Neutrophil (primary cell): ENCODE measurements around the gene GPC6.

ENCODE experiments used
- H3K27ac ChIP-seq: fragments of 200-600 bp; sonication (generic); 2 replicates; pipeline ENCODE4 v1.5.1; 2016; ENCODE audit warnings: mild to moderate bottlenecking, moderate library complexity
- H3K27me3 ChIP-seq: fragments of 200-600 bp; sonication (generic); 2 replicates; pipeline ENCODE4 v1.6.0; 2016; ENCODE audit warnings: mild to moderate bottlenecking
- H3K36me3 ChIP-seq: fragments of 200-600 bp; sonication (generic); 2 replicates; pipeline ENCODE4 v1.5.1; 2017
- H3K4me1 ChIP-seq, 2 experiments: fragments of 200-600 bp in 1 of 2; sonication (generic) in 1 of 2; 1 replicate in 1 of 2; 2 replicates in 1 of 2; pipeline versions ENCODE4 v1.5.1 to v1.6.1; 2013 to 2016; ENCODE audit warnings: low read depth in 1 of 2, low read length in 1 of 2, mild to moderate bottlenecking in 1 of 2, moderate library complexity in 1 of 2; ENCODE audit not compliant: control insufficient read depth in 1 of 2, insufficient read depth in 1 of 2
- H3K4me3 ChIP-seq, 2 experiments: fragments of 200-600 bp in 1 of 2; sonication (generic) in 1 of 2; 1 replicate in 1 of 2; 2 replicates in 1 of 2; pipeline ENCODE4 v1.5.1; 2013 to 2016; ENCODE audit warnings: low read depth in 1 of 2, low read length in 1 of 2, mild to moderate bottlenecking in 1 of 2, moderate library complexity in 1 of 2
- H3K9me3 ChIP-seq: fragments of 200-600 bp; sonication (generic); 2 replicates; pipeline ENCODE4 v1.5.1; 2016
- CTCF ChIP-seq: fragments of 200-600 bp; sonication (generic); IDR thresholded peaks from 2 replicates; pipeline ENCODE4 v1.5.1; 2016; ENCODE audit warnings: antibody characterized with exemption

Gene GPC6

GRCh38 chr13:93517658-93518057 is 291.1 kb downstream of the GPC6 start:
- H3K4me3 ChIP-seq, result no peak overlapping the region
- no peak for TF ChIP-seq CTCF
- H3K27ac ChIP-seq, result no peak overlapping the region
- no peaks in the 10 kb centered on the region for H3K4me1 ChIP-seq
- no peaks in the 10 kb centered on the region for H3K27me3 ChIP-seq
- no peaks in the 10 kb centered on the region for H3K36me3 ChIP-seq
- no peaks in the 10 kb centered on the region for H3K9me3 ChIP-seq

GRCh38 chr13:93521307-93521706 is 294.7 kb downstream of the GPC6 start:
- Histone ChIP-seq H3K4me3 (no peak overlapping the region), H3K4me1 (no peaks in the 10 kb centered on the region), H3K36me3 (no peaks in the 10 kb centered on the region), H3K9me3 (no peaks in the 10 kb centered on the region), H3K27me3 (no peaks in the 10 kb centered on the region), H3K27ac (no peak overlapping the region)
- TF ChIP-seq CTCF, result no peak

GRCh38 chr13:93522501-93522900 is 295.9 kb downstream of the GPC6 start:
- no peaks in the 10 kb centered on the region for H3K27me3 ChIP-seq
- H3K4me3 ChIP-seq, result no peak overlapping the region
- no peaks in the 10 kb centered on the region for H3K36me3 ChIP-seq
- H3K4me1 ChIP-seq, result no peaks in the 10 kb centered on the region
- H3K27ac ChIP-seq, result no peak overlapping the region
- no peaks in the 10 kb centered on the region for H3K9me3 ChIP-seq
- TF ChIP-seq CTCF, result no peak

- Histone ChIP-seq H3K4me1 (no peaks in the 10 kb centered on the region), H3K27me3 (no peaks in the 10 kb centered on the region), H3K27ac (no peak overlapping the region), H3K4me3 (no peak overlapping the region), H3K36me3 (no peaks in the 10 kb centered on the region), H3K9me3 (no peaks in the 10 kb centered on the region)
- no peak for TF ChIP-seq CTCF
Observed at GRCh38 chr13:93525087-93525486, 298.5 kb downstream of the GPC6 start.

- Histone ChIP-seq H3K27ac (no peak overlapping the region), H3K9me3 (no peaks in the 10 kb centered on the region), H3K36me3 (no peaks in the 10 kb centered on the region)
Observed at GRCh38 chr13:93527748-93528297, 301.2 kb downstream of the GPC6 start.

More at GRCh38 chr13:93527748-93528297, 301.2 kb downstream of the GPC6 start:
- H3K4me1 ChIP-seq, result no peaks in the 10 kb centered on the region
- no peak for TF ChIP-seq CTCF
- no peak overlapping the region for H3K4me3 ChIP-seq
- H3K27me3 ChIP-seq, result no peaks in the 10 kb centered on the region
